GM12873 (cell line): ENCODE measurements around the gene STAG1.

Source experiments
- TF ChIP-seq, protein P1 (sequence below): IDR thresholded peaks from 2 replicates; pipeline ENCODE4 v1.5.1; 2012; ENCODE audit warnings: low read depth, mild to moderate bottlenecking, moderate library complexity, low read length, control low read depth; ENCODE audit not compliant: insufficient read depth; ENCODE audit errors: missing control alignments

STAG1 gene

DNA sequence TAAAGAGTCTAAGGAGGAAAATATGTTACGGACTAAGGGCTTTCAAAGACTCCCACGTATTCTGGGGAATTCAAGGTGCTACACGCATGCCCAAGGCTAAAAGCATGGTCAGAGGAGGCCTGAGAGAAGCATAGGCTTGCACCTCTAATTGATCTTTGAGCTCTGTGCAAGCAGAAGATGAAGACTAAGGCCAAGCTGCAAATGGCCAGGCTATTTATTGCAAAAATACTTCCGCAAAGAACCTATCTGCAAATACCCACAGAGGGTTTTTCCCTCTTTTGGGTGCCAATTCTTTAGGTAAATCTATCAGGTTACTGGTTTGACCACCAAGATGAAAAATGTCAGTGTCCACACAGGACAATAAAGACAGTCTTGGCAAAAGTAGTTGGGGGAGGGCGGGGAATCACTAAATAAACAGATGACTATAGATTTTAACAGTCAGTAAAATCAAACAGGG, 119.5 kb downstream of the STAG1 start:
- TF ChIP-seq, protein P1, sequence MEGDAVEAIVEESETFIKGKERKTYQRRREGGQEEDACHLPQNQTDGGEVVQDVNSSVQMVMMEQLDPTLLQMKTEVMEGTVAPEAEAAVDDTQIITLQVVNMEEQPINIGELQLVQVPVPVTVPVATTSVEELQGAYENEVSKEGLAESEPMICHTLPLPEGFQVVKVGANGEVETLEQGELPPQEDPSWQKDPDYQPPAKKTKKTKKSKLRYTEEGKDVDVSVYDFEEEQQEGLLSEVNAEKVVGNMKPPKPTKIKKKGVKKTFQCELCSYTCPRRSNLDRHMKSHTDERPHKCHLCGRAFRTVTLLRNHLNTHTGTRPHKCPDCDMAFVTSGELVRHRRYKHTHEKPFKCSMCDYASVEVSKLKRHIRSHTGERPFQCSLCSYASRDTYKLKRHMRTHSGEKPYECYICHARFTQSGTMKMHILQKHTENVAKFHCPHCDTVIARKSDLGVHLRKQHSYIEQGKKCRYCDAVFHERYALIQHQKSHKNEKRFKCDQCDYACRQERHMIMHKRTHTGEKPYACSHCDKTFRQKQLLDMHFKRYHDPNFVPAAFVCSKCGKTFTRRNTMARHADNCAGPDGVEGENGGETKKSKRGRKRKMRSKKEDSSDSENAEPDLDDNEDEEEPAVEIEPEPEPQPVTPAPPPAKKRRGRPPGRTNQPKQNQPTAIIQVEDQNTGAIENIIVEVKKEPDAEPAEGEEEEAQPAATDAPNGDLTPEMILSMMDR = no peak

DNA sequence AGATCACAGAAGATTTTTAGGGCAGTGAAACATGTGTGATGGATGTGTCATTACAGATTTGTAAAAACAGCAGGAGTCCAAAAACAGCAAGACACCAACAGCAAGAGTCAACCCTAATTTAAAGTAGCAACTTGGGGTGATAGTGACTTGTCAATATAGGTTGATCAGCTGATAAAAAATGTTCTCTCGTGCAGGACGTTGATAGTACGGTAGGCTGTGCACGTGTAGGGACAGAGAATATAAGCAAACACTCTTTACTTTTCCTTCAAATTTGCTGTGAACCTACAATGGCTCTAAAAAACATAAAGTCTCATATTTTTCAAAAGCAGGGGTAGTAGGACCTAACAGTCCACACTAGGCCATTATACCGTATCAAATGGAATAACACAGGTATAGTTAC, 120.8 kb downstream of the STAG1 start:
- TF ChIP-seq, protein P1 = no peak

DNA sequence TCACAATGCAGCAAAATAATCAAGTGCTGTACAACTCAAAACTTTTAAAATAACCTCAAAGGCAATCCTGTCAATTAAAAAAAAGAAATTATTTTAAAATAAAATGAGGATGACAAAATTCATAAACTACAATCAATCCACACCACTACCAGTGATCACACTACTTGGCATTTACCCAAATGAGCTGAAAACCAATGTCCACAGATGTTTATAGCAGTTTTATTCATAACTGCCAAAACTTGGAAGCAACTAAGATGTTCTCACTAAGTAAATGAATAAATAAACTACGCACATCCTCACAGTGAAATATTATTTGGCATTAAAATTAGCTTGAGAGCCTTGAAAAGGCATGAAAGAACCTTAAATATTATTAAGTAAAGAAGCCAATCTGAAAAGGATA, 121.3 kb downstream of the STAG1 start:
- TF ChIP-seq, protein P1 = no peak

DNA sequence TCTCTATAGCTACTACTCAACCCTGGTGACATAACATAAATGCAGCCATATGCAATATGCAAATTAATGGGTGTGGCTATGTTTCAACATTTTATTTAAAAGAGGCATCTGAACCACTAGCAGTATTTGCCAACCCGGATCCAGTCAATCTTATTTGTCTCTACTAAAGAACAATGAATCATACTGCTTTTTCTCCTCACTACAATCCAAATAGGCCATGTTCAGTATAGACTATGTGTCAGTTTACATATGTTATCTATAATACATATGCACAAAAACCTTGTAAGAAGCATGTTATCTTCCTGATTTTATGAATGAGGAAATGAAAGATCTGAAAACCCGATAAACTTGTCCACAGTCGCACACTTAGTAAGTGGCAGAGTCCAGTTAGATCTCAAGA, 125.7 kb downstream of the STAG1 start:
- TF ChIP-seq, protein P1 = no peak

DNA sequence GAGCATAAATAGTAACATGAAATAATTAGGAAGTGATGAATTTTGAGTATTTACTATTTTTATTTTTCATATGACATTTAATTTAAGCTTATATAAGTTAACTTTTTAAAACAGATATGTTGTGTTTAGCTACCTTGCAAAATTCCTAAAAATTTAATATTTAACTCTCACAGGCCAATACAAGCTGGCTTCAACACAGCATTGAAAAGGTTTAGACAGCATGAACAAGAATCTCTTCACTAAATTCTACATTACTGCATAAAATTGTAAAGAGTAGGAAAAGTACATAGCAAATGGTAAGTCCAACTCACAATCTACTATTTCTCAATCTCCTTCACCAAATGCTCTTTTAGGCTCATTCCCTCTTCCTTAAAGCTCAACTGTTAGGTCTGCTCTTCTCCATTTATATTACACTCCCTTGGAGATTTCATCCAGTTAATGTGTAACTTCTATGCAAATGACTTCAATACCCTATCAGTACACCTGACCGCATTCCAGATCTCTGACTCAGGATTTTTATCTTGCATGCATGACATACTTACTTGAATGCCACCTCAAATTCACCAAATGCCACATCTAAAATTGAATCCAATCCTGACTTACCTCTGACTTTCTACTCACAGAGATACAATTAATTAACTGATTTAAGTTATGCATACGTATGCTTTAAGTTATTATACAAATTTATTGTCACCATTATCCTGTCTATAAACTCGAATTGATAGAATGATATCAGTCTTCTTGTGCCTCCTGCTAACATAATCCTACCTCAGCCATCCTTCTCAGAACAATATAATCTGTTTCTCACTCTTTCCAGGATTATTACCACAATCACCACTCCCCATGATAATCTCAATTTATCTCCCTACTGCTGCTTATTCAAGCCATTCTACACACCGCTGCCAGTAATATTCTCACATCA, 127.0 kb downstream of the STAG1 start:
- TF ChIP-seq, protein P1 = no peak

DNA sequence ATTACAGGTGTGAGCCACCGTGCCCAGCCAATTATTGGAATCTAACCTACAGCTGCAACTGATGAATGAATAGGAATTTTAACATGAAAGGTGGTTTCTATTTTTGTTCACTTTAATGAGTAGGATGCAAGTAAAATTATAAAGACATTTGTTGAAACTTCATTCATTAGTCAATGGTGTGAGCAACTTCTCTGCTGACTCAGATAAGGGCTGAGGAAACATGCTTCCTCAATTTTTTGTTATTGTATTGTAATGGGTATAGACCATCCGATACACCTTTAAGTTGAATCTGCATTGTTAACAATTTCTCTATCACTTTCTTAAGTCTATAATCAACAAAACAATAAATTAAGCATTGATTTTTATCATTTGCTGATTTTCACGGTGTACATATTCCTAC, 127.8 kb downstream of the STAG1 start:
- TF ChIP-seq, protein P1 = no peak

DNA sequence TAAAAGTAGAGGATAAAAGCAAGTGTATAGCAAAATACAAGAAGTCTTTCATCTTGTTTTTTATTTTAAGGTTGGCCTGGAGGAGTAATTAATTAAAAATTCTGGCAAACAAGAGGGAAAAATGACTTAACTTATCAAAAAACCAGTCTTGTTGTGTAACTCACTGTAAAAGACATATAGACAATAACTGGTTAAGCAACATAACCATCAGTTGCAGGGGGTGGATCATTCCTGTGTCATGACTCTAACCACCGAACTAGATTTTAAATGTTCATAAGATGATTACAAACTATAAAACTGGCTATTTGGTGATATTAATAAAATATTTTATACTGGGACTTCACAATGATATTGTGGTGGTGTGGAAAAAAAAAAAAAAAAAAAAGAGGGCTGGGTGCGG, 130.6 kb downstream of the STAG1 start:
- TF ChIP-seq, protein P1 = no peak
